HEK293T (cell line): ENCODE results near the gene FGFRL1.

ENCODE experiments used
- SUZ12 ChIP-seq: fragments of 450-650 bp; IDR thresholded peaks from 2 replicates; pipeline ENCODE4 v1.6.1; 2016; ENCODE audit warnings: mild to moderate bottlenecking
- TARDBP ChIP-seq: fragments of 450-650 bp; IDR thresholded peaks from 2 replicates; pipeline ENCODE4 v1.6.1; 2016

DNA sequence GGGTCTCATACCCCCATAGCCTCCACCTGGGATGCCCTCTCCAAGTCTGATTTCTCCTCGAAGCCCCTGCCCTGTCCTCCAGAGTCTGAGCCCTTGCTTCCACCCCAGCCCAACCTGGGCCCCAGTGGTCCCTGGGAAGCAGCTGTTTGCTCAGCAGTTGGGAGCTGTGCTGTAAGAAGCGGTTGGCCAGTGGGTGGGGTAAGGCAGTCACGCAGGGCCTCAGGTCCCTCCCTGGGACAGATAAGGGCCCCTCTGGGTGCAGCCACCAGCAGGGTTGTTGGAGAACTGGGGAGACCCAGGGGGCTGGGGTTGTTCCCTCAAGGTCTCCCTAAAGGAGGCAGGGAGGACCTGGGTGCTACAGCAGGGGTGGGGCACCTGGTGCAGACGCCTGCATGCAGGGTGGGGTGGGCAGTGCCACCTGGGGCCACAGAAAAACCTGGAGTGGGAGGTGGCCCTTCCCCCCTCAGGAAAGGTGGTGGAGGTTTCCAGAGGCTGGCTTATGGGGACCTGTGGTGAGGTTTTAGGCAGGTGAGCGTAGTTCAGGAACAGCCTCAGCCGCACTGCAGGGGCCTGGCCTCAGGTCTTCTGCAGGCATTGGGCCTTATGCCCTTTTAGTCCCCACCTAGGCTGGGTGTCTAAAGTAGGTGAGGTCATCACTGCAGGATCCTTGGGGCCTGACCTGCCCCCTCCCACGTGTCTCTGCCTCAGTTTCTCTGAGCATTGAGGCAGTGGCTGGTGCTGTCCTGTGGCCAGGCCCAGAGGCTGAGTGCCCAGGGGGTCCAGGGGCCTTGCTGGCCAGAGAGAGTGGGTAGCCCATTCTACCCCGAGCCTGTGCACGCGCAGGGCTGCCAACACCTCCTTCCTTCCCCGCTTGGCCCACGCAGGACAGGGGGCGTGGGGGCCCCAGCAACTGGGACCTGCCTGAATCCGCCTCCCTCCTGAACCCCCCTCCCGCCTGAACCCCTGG is 15.1 kb upstream of the FGFRL1 start:
- TF ChIP-seq SUZ12 (no peak), TARDBP (no peak)
